Heart right ventricle (tissue), 16 donors: ENCODE data around the gene BPIFB2. TPM values are rescaled to one million over a fixed set of nuclear protein-coding genes. Genes with fewer than 3 reads are reported as not detected.

Experiments used
- ATAC-seq, 8 donors: fragments of 200-7000 bp; cut with Tn5 transposase; one replicate each; pipeline ENCODE4 v1.9.1; 2020; ENCODE audit warnings: mild to moderate bottlenecking in 8 of 8, moderate library complexity in 8 of 8, moderate number of reproducible peaks in 1 of 8
- DNase-seq, 2 donors: peaks; one replicate each; pipeline ENCODE4 v3.0.0-alpha.2; 2020
- H3K27ac ChIP-seq, 10 donors: fragments of 200-600 bp; sonication (generic) in 2 of 10; one replicate each; pipeline versions ENCODE4 v1.5.0 to v1.8.0; 2020 to 2022; ENCODE audit warnings: mild to moderate bottlenecking in 3 of 10
- H3K27me3 ChIP-seq, 7 donors: fragments of 200-600 bp; one replicate each; pipeline ENCODE4 v1.8.0; 2021 to 2022; ENCODE audit warnings: mild to moderate bottlenecking in 2 of 7
- H3K36me3 ChIP-seq, 9 donors: fragments of 200-600 bp; sonication (generic) in 1 of 9; one replicate each; pipeline versions ENCODE4 v1.5.0 to v1.8.0; 2020 to 2022; ENCODE audit warnings: mild to moderate bottlenecking in 2 of 9
- H3K4me1 ChIP-seq, 9 donors: fragments of 200-600 bp; sonication (generic) in 1 of 9; one replicate each; pipeline versions ENCODE4 v1.5.0 to v1.8.0; 2020 to 2022; ENCODE audit warnings: mild to moderate bottlenecking in 4 of 9
- H3K4me3 ChIP-seq, 10 donors: fragments of 200-600 bp; sonication (generic) in 2 of 10; one replicate each; pipeline versions ENCODE4 v1.5.0 to v1.8.0; 2020 to 2022; ENCODE audit warnings: mild to moderate bottlenecking in 7 of 10, moderate library complexity in 2 of 10
- H3K9me3 ChIP-seq, 11 donors: fragments of 200-600 bp in 10 of 11; sonication (generic) in 2 of 11; one replicate each; pipeline versions ENCODE4 v1.5.0 to v1.8.0; 2013 to 2022; ENCODE audit warnings: mild to moderate bottlenecking in 2 of 11, control low read depth in 1 of 11, moderate library complexity in 1 of 11
- WGBS, 2 donors: extraction: QIAGEN DNeasy Blood & Tissue Kit; methylation state at CpG; one replicate each; pipeline ENCODE4 v1.1.7; 2013; ENCODE audit warnings: inconsistent platforms in 1 of 2; 5-methylcytosine and 5-hydroxymethylcytosine counted together
- intact Hi-C, 10 donors: fragments of 100-400 bp; cut with DNase I; formaldehyde crosslinking; loops; one replicate each; pipeline versions ENCODE4 v1.11.1 to v1.14.2; 2022
- polyA plus RNA-seq, 2 donors: library from polyadenylated mRNA; stranded (reverse); fragments of 200-250 nt; gene quantifications; one replicate each; pipeline ENCODE4 v1.2.3, GENCODE V29; 2013
- total RNA-seq, 10 donors: library from RNA; stranded (reverse); fragmentation: NEBNext Ultra II Directional in 3 of 10; extraction: Animal tissue kit (Norgen Biotek cat#: 25700) in 3 of 10; gene quantifications; one replicate each; pipeline versions ENCODE4 v1.2.1 to v1.2.4, GENCODE V29; 2021 to 2023
- TF ChIP-seq, protein P1 (sequence below), 9 donors: fragments of 200-600 bp; sonication (generic) in 2 of 9; IDR thresholded peaks; one replicate each; pipeline versions ENCODE4 v1.5.0 to v1.8.0; 2021 to 2022; ENCODE audit warnings: antibody characterized with exemption in 9 of 9, mild to moderate bottlenecking in 5 of 9, moderate library complexity in 1 of 9
- donor health status: Arrhythmogenic right ventricular cardiomyopathy.
- donor health status: ischemic (EF 13 %, LVEDD 7.1; RV severe dilation, severe dysfunction).
- donor health status: healthy with polysubstance abuse.
- donor health status: DM: no; HTN: yes; CAD: no.
- donor health status: DM: no; HTN: no; CAD: no.
- donor health status: ischemic (EF 25% LVEDD 6.9; RV normal size, moderate dysfunction).
- donor health status: ischemic (EF 25% LVEDD 5.7; RV mildly dilated, moderate dysfunction).
- donor health status: healthy.
- donor health status: DM: yes; HTN: yes; CAD: no.
- donor health status: Ischemic cardiomyopathy.
- donor health status: ischemic (EF 35%, LVEDD 5.7; RV mildly dilated, moderate dysfunction).
- donor health status: nonischemic (EF 11% LVEDD 7.7; RV severe dilation, severe dysfunction).
- donor health status: DM: yes; HTN: yes; CAD: no.
- donor health status: PGD.
- donor health status: ischemic (EF 29% LVEDD 5.4; RV normal size, mild dysfunction).
- donor health status: nonischemic (EF 23%, LVEDD 6.1; RV moderate dilation, normal function).

Gene BPIFB2
- total and polyA plus RNA-seq, 12 donors: not detected

GRCh38 chr20:32965115-32965514, 42.4 kb upstream of the BPIFB2 start:
- intact Hi-C loops: no loop called here
- Histone ChIP-seq H3K9me3 (no peaks in the 10 kb centered on the region), H3K36me3 (no peaks in the 10 kb centered on the region), H3K4me1 (peaks cover 0 to 6% (median 0%) of the 10 kb centered on the region in 9 donors), H3K27me3 (peaks cover 0 to 12% (median 0%) of the 10 kb centered on the region in 7 donors), H3K4me3 (no peak overlapping the region), H3K27ac (no peak overlapping the region)
- no peak for DNase-seq
- 72 to 82% methylated on average over 8 of the region's 8 CpGs for WGBS, 2 donors
- TF ChIP-seq, protein P1, sequence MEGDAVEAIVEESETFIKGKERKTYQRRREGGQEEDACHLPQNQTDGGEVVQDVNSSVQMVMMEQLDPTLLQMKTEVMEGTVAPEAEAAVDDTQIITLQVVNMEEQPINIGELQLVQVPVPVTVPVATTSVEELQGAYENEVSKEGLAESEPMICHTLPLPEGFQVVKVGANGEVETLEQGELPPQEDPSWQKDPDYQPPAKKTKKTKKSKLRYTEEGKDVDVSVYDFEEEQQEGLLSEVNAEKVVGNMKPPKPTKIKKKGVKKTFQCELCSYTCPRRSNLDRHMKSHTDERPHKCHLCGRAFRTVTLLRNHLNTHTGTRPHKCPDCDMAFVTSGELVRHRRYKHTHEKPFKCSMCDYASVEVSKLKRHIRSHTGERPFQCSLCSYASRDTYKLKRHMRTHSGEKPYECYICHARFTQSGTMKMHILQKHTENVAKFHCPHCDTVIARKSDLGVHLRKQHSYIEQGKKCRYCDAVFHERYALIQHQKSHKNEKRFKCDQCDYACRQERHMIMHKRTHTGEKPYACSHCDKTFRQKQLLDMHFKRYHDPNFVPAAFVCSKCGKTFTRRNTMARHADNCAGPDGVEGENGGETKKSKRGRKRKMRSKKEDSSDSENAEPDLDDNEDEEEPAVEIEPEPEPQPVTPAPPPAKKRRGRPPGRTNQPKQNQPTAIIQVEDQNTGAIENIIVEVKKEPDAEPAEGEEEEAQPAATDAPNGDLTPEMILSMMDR (IDR thresholded peaks at IDR 0.05): no peak
- no peak for ATAC-seq

DNA sequence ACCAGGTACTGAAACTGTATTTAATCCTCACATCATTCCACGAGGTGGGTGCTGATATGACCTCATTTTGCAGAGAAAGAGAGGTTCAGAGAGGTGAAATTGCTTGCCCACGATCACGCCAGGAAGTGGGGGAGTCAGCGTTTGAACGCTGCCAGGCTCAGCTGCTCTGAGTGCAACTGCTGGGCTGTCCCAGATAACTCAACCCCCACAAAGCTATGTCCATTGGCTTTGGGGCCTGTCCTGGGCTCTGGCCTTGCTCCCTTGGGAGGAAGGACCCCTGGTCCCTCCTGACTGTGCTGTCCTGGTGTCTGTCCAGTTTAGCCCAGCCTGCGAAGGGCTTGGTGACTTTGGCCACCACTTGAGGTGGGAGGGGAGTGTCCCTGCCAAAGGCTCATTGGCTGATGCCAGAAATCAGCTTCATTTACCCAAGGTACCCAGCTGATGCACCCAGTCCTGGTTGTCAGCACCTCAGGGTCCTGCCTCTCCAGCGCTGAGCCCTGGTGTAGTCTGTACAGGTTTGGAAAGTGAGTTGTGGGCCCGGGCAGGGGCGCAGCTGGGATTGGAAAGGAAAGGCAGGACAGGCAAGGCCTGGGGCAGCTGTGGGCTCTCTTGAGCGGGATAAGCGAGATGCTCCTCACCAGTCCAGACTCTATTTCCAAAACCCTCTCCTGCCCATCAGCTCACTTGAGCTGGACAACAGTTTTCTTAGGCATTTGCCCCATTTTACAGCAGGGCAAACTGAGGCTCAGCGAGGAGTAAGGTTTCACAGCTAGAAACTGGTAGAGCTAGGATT, 41.7 kb upstream of the BPIFB2 start:
- peaks cover 0 to 12% (median 0%) of the 10 kb centered on the region in 7 donors for H3K27me3 ChIP-seq
- ATAC-seq (no peak), DNase-seq (no peak)
- WGBS, 2 donors: 71 to 73% methylated on average over 12 of the region's 12 CpGs
- no peaks in the 10 kb centered on the region for H3K36me3 ChIP-seq
- intact Hi-C loops: no loop called here
- TF ChIP-seq, protein P1 (IDR thresholded peaks at IDR 0.05): no peak
- no peaks in the 10 kb centered on the region for H3K9me3 ChIP-seq
- H3K27ac ChIP-seq: no peak overlapping the region
- no peak overlapping the region for H3K4me3 ChIP-seq
- H3K4me1 ChIP-seq: peaks cover 0 to 12% (median 0%) of the 10 kb centered on the region in 9 donors

DNA sequence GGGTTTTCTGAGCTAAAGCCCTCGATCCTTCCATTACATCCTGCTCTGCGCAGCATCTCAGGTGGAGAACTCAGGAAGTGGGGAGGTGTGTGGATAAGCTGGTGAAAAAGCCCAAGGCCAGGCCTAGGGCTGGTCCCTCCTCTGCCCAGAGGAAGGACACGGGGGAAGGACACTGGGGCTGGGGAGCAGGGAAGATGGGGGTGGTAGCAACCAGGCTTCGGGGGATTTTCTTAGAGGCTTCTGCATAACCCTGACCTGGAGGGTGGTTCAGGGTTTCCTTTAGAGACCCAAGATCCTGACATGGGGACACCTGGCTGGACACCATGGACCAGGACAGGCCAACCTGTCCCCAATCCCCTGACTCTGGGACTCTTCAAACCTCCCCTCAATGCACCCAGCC, 41.1 kb upstream of the BPIFB2 start:
- peaks cover 0 to 18% (median 0%) of the 10 kb centered on the region in 9 donors for H3K4me1 ChIP-seq
- TF ChIP-seq, protein P1 (IDR thresholded peaks at IDR 0.05): no peak
- no peak overlapping the region for H3K27ac ChIP-seq
- DNase-seq (no peak), ATAC-seq (no peak)
- intact Hi-C loops: no loop called here
- H3K9me3 ChIP-seq: no peaks in the 10 kb centered on the region
- WGBS, 2 donors: 83 to 84% methylated on average over 4 of the region's 4 CpGs
- H3K4me3 ChIP-seq: no peak overlapping the region
- H3K27me3 ChIP-seq: peaks cover 0 to 12% (median 0%) of the 10 kb centered on the region in 7 donors
- H3K36me3 ChIP-seq: no peaks in the 10 kb centered on the region

- TF ChIP-seq, protein P1 (IDR thresholded peaks at IDR 0.05): no peak
- H3K4me1 ChIP-seq: peaks cover 0 to 26% (median 7%) of the 10 kb centered on the region in 9 donors
- H3K27ac ChIP-seq: peak overlapping the region in 1 of 10 donors; percentile 22
- no peaks in the 10 kb centered on the region for H3K36me3 ChIP-seq
- no peak for ATAC-seq
- DNase-seq: no peak
- H3K9me3 ChIP-seq: no peaks in the 10 kb centered on the region
- 78 to 81% methylated on average over 16 of the region's 16 CpGs for WGBS, 2 donors
- peaks cover 0 to 12% (median 0%) of the 10 kb centered on the region in 7 donors for H3K27me3 ChIP-seq
- no peak overlapping the region for H3K4me3 ChIP-seq
- intact Hi-C loops: no loop called here
Measured at GRCh38 chr20:32966881-32967781, 40.4 kb upstream of the BPIFB2 start.
